Measurements from ENCODE around the gene DPP6.

DPP6 gene

DNA sequence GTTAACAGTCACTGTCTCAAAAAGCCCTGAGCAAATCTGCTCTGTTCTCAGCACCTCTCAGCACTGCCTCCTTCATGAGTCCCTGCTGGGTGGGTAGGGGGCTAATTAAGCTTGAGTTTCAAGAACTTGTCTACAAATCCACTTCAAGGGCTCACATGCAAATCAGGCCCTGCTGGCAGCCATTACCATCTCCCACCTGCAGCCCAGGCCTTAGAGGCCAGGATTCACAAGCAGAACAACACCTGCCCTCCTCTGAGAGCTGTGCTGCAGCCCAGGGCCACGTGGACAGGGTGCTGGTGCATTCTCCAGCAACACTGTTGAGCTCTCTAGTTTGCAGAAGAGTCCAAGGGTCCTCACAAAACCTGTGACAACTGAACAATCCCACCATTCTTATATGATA is 119.2 kb downstream of the DPP6 start:
- Histone ChIP-seq H3K27ac (ENCODE audit: low read length) (no peak overlapping the region), H3K27me3 (ENCODE audit: insufficient read depth, low read length) (no peaks in the 10 kb centered on the region), H3K9me3 (ENCODE audit: insufficient read depth, low read depth, low read length) (no peaks in the 10 kb centered on the region)

DNA sequence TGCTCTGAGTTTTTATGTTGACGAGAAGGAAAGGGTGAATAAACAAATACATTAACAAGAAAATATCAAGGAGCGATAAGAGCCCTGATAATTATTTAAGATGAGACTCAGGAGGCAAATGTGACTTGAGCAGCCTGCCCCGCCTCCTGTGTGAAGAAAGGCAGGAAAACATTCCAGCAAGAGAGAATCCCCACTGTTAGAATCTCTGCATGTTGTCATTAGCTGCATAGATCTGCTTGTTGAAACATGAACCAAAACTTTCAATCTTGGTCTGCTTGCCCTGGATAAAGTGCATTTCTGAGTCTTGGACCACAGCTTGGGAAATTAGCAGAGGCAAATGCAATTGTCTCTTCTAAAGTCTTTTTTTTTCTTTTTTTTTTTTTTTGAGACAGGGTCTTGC is 120.0 kb downstream of the DPP6 start:
- no peaks in the 10 kb centered on the region for H3K27me3 ChIP-seq (ENCODE audit: insufficient read depth, low read length)
- H3K27ac ChIP-seq (ENCODE audit: low read length) = no peak overlapping the region
- no peaks in the 10 kb centered on the region for H3K9me3 ChIP-seq (ENCODE audit: insufficient read depth, low read depth, low read length)
- no peak overlapping the region for H3K9ac ChIP-seq (ENCODE audit: low read depth, low read length)
- H3K4me3 ChIP-seq (ENCODE audit: low read length) = no peak overlapping the region
- H3K4me1 ChIP-seq (ENCODE audit: insufficient read depth, low read length) = peaks cover 30% of the 10 kb centered on the region; the same call in 1 of the 2 replicates
- no peaks in the 10 kb centered on the region for H3K36me3 ChIP-seq (ENCODE audit: insufficient read depth, low read depth, low read length)

More for the DNA sequence above, 119.2 kb downstream of the DPP6 start:
- H3K9ac ChIP-seq (ENCODE audit: low read depth, low read length) = peak overlapping the region; percentile 34; the same call in 1 of the 2 replicates
- H3K4me3 ChIP-seq (ENCODE audit: low read length) = no peak overlapping the region
- peaks cover 30% of the 10 kb centered on the region; the same call in 1 of the 2 replicates for H3K4me1 ChIP-seq (ENCODE audit: insufficient read depth, low read length)
- no peaks in the 10 kb centered on the region for H3K36me3 ChIP-seq (ENCODE audit: insufficient read depth, low read depth, low read length)

DNA sequence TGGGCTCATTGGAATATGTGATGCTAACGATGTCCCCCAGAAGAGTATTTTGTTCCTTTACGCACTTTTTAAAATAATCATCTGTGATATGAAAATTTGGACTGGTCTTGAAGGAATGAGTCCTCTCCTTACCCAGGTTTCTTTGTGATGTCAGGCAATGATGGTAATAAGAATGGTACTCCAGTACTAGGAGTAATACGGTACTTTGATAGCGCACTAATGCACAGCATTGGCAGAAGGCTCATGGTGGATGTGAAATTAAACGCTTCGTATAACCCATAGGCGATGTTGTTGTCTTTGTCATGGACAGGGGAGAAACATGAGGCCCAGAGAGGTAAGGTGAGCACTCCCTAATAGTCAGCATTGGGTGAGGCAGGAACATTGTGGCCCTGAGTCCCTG is 125.4 kb downstream of the DPP6 start:
- Histone ChIP-seq H3K9me3 (ENCODE audit: insufficient read depth, low read depth, low read length) (no peaks in the 10 kb centered on the region), H3K4me3 (ENCODE audit: low read length) (no peak overlapping the region), H3K9ac (ENCODE audit: low read depth, low read length) (no peak overlapping the region), H3K27me3 (ENCODE audit: insufficient read depth, low read length) (no peaks in the 10 kb centered on the region), H3K36me3 (ENCODE audit: insufficient read depth, low read depth, low read length) (no peaks in the 10 kb centered on the region), H3K4me1 (ENCODE audit: insufficient read depth, low read length) (peaks cover 21% of the 10 kb centered on the region; the same call in 1 of the 2 replicates), H3K27ac (ENCODE audit: low read length) (no peak overlapping the region)

DNA sequence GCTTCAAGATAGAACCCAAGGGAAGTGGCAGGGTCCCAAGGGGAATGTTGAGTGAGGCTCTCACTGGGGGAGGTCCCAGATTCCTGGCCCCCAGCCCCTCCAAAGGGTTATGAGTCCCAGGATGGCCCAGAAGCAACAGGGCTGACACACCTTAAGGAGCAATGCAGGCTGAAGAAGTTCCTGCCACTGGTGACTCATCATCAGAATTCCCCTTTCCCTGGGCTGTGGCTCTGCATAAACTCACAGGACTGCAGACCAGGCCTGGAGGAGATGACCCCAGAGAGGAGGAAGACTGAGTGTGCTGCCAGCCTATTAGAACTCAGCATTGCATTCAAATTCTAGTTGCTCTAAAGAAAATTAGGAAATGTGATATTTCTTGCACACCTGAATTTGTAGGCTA is 126.7 kb downstream of the DPP6 start:
- H3K36me3 ChIP-seq (ENCODE audit: insufficient read depth, low read depth, low read length) = no peaks in the 10 kb centered on the region
- no peaks in the 10 kb centered on the region for H3K27me3 ChIP-seq (ENCODE audit: insufficient read depth, low read length)
- no peak overlapping the region for H3K4me3 ChIP-seq (ENCODE audit: low read length)
- no peaks in the 10 kb centered on the region for H3K9me3 ChIP-seq (ENCODE audit: insufficient read depth, low read depth, low read length)
- H3K27ac ChIP-seq (ENCODE audit: low read length) = no peak overlapping the region
- H3K4me1 ChIP-seq (ENCODE audit: insufficient read depth, low read length) = peaks cover 21% of the 10 kb centered on the region; the same call in 1 of the 2 replicates
- no peak overlapping the region for H3K9ac ChIP-seq (ENCODE audit: low read depth, low read length)

DNA sequence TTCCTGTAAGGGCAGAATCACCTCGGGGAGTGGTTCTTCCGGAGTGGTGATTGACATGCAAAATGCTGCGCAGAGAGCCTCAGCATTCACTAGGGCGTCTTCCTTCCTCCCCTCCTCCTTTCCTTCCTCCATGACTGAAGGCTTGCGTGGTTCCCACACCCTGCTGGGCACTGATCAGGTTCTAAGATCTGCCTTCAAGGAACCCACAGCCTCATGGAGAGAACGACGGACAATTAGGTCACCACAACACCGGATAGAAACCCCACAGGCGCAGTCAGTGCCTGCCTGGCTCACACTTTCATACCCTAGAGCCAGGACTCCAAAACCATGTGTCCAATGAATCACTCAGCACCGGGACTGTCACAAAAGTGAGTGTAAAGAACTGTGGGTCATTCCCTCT is 131.3 kb downstream of the DPP6 start:
- no peaks in the 10 kb centered on the region for H3K36me3 ChIP-seq (ENCODE audit: insufficient read depth, low read depth, low read length)
- peaks cover 47% of the 10 kb centered on the region for H3K4me1 ChIP-seq (ENCODE audit: insufficient read depth, low read length)
- no peak overlapping the region for H3K27ac ChIP-seq (ENCODE audit: low read length)
- H3K9ac ChIP-seq (ENCODE audit: low read depth, low read length) = no peak overlapping the region
- H3K27me3 ChIP-seq (ENCODE audit: insufficient read depth, low read length) = no peaks in the 10 kb centered on the region
- no peak overlapping the region for H3K4me3 ChIP-seq (ENCODE audit: low read length)
- no peaks in the 10 kb centered on the region for H3K9me3 ChIP-seq (ENCODE audit: insufficient read depth, low read depth, low read length)

DNA sequence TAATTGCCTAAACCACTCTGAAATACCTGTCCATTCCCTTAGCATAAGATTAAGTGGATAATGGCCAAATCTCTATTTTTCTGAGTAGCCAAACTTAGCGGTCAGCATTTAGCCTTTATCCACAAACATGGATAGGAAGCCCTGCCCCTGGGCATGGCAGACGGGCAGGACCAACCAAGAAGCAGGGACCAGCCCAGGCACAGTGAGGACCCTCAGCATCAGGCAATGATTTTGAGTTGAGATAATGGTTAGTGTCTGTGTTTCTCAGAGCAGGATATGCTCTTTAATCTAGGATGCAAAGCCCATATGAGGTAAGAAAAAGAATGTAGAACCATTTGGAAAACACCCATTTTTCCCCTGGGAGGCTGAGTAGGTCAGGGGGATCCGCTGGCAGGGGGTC is 131.7 kb downstream of the DPP6 start:
- H3K9ac ChIP-seq (ENCODE audit: low read depth, low read length) = 0 out of 2 replicates have a peak overlapping the region, but pooled peaks have one; percentile 33
- no peaks in the 10 kb centered on the region for H3K27me3 ChIP-seq (ENCODE audit: insufficient read depth, low read length)
- H3K4me1 ChIP-seq (ENCODE audit: insufficient read depth, low read length) = peaks cover 47% of the 10 kb centered on the region
- no peaks in the 10 kb centered on the region for H3K9me3 ChIP-seq (ENCODE audit: insufficient read depth, low read depth, low read length)
- no peak overlapping the region for H3K27ac ChIP-seq (ENCODE audit: low read length)
- H3K36me3 ChIP-seq (ENCODE audit: insufficient read depth, low read depth, low read length) = no peaks in the 10 kb centered on the region
- H3K4me3 ChIP-seq (ENCODE audit: low read length) = peak overlapping the region; percentile 32; the same call in 1 of the 2 replicates

DNA sequence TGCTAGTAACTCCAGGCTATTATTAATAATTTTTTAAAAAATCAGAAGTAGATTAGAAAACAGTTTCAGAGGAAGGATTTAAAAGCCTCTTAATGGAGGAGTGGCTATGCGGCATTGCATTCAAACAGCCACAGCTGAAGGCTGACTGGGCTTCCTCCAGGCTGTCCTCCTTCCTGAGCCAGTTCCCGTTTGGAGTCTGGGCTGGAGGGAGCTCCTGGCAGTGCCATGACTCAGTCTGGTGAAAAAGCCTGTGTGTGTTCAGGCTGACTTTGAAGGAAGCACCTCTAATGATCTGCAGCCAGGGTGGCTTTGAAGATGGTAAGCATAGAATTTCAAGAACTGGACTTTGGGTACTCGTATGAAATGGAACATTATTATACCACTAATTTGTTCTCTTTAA is 134.6 kb downstream of the DPP6 start:
- H3K27ac ChIP-seq (ENCODE audit: low read length) = no peak overlapping the region
- H3K4me1 ChIP-seq (ENCODE audit: insufficient read depth, low read length) = peaks cover 41% of the 10 kb centered on the region
- H3K27me3 ChIP-seq (ENCODE audit: insufficient read depth, low read length) = no peaks in the 10 kb centered on the region
- H3K9ac ChIP-seq (ENCODE audit: low read depth, low read length) = no peak overlapping the region
- no peak overlapping the region for H3K4me3 ChIP-seq (ENCODE audit: low read length)
- H3K9me3 ChIP-seq (ENCODE audit: insufficient read depth, low read depth, low read length) = no peaks in the 10 kb centered on the region
- H3K36me3 ChIP-seq (ENCODE audit: insufficient read depth, low read depth, low read length) = no peaks in the 10 kb centered on the region

DNA sequence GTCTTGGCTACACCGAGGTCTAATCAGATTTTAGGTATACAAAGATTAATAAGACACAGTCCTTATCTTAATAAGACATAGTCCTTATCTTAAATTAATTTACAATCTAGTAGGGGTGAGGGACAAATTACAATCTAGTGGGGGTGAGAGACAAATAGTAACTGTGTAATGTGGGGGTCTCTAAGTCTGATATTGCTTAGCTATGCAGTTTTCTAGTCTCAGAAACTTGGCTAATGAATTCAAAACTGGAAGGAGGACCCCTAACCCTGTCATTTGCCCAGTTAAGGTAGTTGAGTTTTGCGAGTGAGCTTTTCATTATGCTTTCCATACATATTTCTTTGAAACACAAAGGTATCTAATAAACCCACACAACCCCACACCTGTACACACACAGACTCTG is 136.1 kb downstream of the DPP6 start:
- Histone ChIP-seq H3K9me3 (ENCODE audit: insufficient read depth, low read depth, low read length) (no peaks in the 10 kb centered on the region), H3K27ac (ENCODE audit: low read length) (no peak overlapping the region), H3K9ac (ENCODE audit: low read depth, low read length) (no peak overlapping the region), H3K36me3 (ENCODE audit: insufficient read depth, low read depth, low read length) (no peaks in the 10 kb centered on the region), H3K4me1 (ENCODE audit: insufficient read depth, low read length) (peaks cover 31% of the 10 kb centered on the region), H3K4me3 (ENCODE audit: low read length) (no peak overlapping the region), H3K27me3 (ENCODE audit: insufficient read depth, low read length) (no peaks in the 10 kb centered on the region)

DNA sequence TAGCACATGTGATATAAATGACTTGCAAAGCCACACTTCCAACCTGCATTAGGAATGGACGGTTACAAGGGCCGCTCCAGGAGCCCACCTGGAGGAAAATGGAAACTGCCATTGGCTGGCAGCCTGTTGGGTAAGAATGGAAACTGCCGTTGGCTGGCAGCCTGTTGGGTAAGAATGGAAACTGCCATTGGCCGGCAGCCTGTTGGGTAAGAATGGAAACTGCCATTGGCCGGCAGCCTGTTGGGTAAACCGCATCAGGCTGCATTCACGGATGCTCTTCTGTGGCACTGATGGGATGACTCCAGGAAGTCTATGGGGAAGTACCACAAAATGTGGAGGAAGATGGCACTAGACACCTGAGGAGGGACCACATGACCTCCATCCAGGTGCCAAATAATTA is 143.1 kb downstream of the DPP6 start:
- H3K27ac ChIP-seq (ENCODE audit: low read length) = no peak overlapping the region
- no peak overlapping the region for H3K9ac ChIP-seq (ENCODE audit: low read depth, low read length)
- H3K9me3 ChIP-seq (ENCODE audit: insufficient read depth, low read depth, low read length) = no peaks in the 10 kb centered on the region
- H3K4me3 ChIP-seq (ENCODE audit: low read length) = no peak overlapping the region
- no peaks in the 10 kb centered on the region for H3K27me3 ChIP-seq (ENCODE audit: insufficient read depth, low read length)
- H3K4me1 ChIP-seq (ENCODE audit: insufficient read depth, low read length) = peaks cover 6% of the 10 kb centered on the region; the same call in 1 of the 2 replicates
- H3K36me3 ChIP-seq (ENCODE audit: insufficient read depth, low read depth, low read length) = no peaks in the 10 kb centered on the region

DNA sequence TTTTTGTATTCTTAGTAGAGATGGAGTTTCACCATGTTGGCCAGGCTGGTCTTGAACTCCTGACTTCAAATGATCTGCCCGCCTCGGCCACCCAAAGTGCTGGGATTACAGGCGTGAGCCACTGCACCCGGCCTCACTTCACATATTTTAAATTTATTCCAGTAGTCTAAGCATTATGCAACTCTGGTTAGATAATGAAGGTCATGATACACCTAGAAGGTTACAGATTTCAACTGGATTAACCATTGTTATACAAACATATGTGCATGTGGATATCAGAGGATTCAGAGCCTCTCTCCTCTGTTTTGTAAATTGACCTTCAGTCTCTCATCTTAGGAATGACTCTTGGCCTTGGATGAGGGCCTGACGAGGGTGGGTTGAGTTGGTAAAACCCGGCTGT is 146.3 kb downstream of the DPP6 start:
- Histone ChIP-seq H3K9ac (ENCODE audit: low read depth, low read length) (no peak overlapping the region), H3K9me3 (ENCODE audit: insufficient read depth, low read depth, low read length) (no peaks in the 10 kb centered on the region), H3K4me1 (ENCODE audit: insufficient read depth, low read length) (peaks cover 12% of the 10 kb centered on the region; the same call in 1 of the 2 replicates), H3K4me3 (ENCODE audit: low read length) (no peak overlapping the region), H3K27ac (ENCODE audit: low read length) (no peak overlapping the region), H3K27me3 (ENCODE audit: insufficient read depth, low read length) (no peaks in the 10 kb centered on the region), H3K36me3 (ENCODE audit: insufficient read depth, low read depth, low read length) (no peaks in the 10 kb centered on the region)

DNA sequence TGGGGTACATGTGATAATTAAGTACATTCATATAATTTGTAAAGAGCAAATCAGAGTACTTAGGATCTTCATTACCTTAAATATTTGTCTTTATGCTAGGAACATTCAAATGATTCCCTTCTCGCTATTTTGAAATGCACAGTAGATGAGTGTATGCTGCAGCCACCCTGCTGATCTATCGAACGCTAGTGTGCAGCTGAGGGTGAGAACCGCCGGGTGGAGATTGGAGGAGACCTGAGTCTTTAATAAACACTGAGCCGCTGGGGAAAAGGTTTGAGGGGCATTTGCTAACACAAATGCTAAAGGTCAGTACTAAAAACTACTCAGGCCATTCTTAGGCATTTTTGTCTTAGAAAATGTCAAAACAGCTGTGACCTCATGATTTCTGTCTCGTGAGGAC is 148.0 kb downstream of the DPP6 start:
- no peaks in the 10 kb centered on the region for H3K27me3 ChIP-seq (ENCODE audit: insufficient read depth, low read length)
- no peaks in the 10 kb centered on the region for H3K36me3 ChIP-seq (ENCODE audit: insufficient read depth, low read depth, low read length)
- no peaks in the 10 kb centered on the region for H3K9me3 ChIP-seq (ENCODE audit: insufficient read depth, low read depth, low read length)
- H3K27ac ChIP-seq (ENCODE audit: low read length) = no peak overlapping the region
- H3K9ac ChIP-seq (ENCODE audit: low read depth, low read length) = no peak overlapping the region
- no peak overlapping the region for H3K4me3 ChIP-seq (ENCODE audit: low read length)
- peaks cover 12% of the 10 kb centered on the region; the same call in 1 of the 2 replicates for H3K4me1 ChIP-seq (ENCODE audit: insufficient read depth, low read length)

DNA sequence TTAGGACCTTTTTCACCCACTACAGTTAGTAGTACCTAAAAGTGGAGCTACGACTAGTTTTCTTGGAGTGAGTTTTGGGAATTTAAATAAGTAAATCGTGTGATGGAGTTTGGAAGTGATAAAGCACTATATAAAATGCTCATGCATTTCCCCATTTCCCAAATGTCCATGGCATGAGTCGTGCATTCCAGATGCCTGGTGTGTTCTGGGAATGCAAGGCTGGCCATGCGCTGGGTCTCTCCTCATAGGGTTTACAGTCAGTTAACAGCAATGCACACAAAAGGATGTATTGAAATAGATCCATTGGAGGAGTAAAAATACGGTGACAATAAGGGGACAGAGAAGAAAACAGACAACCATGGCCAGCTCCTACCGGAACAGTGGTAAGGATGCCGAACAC is 149.8 kb downstream of the DPP6 start:
- Histone ChIP-seq H3K9me3 (ENCODE audit: insufficient read depth, low read depth, low read length) (no peaks in the 10 kb centered on the region), H3K27ac (ENCODE audit: low read length) (no peak overlapping the region), H3K9ac (ENCODE audit: low read depth, low read length) (no peak overlapping the region), H3K4me3 (ENCODE audit: low read length) (no peak overlapping the region), H3K27me3 (ENCODE audit: insufficient read depth, low read length) (no peaks in the 10 kb centered on the region), H3K4me1 (ENCODE audit: insufficient read depth, low read length) (peaks cover 12% of the 10 kb centered on the region; the same call in 1 of the 2 replicates), H3K36me3 (ENCODE audit: insufficient read depth, low read depth, low read length) (no peaks in the 10 kb centered on the region)
